Glomerular endothelial cell (primary cell): ENCODE results near the gene BCAT1. TPM values are rescaled to one million over a fixed set of nuclear protein-coding genes. Genes with fewer than 3 reads are reported as not detected.
"Not testable (repeated sequence)": the region's sequence is repeated elsewhere in the genome, so short reads cannot be mapped to it uniquely, and the experiment has no call there.

Experiments
- DNase-seq: peaks from one replicate; pipeline ENCODE4 v3.0.0-alpha.2; 2011; ENCODE audit warnings: low read depth, low spot score; ENCODE audit errors: extremely low read depth
- total RNA-seq: library from RNA; depleted of rRNA; stranded (reverse); fragments of >200 nt; gene quantifications from 2 replicates; pipeline ENCODE4 v1.2.3, GENCODE V29; 2015

The BCAT1 gene
- total RNA-seq, 1 donor from 2014 or later = 117 TPM

DNA sequence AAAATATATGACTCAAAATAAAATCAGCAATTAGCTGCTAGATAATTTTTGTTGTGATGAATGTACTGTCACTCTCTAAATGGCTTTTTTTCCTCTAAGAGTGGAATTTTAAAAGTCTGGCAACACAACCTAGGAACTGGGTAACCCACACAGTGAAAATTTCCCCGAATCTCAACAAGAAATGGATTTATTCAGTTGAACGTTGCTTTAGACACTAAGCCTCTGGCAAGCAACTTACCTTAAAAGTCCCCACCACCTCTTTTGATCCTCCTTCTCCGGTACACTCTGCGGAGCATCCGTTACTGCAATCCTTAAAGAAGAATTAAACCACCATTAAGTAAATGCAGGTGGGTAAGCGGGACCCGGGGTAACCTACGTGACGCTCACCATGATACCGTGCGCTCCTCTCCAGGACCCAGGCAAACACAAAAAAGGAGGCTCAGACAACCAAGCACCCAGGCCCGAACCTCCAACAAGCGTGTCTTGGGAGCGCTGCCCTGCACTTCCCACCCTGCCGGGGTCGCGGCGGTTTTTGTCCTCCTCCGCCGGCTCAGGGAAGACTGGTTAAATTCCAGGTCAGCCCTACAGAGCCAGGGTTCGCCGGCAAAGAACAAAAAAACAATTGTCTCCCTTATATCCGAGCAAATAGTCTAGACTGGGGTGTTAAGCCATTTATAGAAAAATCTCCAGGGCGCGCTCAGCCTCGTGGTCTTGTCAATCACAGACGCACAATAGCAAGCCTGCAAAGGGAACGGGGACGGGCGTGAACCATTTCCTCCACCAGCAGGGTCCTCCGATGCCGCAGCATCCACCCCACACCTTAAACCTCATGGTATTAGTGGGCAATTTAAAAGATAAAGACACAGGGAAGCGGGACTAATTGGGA lies 47.1 kb downstream of the BCAT1 start:
- DNase-seq = no peak

GRCh38 chr12:24900196-24900595 lies 48.7 kb downstream of the BCAT1 start:
- no peak for DNase-seq

DNA sequence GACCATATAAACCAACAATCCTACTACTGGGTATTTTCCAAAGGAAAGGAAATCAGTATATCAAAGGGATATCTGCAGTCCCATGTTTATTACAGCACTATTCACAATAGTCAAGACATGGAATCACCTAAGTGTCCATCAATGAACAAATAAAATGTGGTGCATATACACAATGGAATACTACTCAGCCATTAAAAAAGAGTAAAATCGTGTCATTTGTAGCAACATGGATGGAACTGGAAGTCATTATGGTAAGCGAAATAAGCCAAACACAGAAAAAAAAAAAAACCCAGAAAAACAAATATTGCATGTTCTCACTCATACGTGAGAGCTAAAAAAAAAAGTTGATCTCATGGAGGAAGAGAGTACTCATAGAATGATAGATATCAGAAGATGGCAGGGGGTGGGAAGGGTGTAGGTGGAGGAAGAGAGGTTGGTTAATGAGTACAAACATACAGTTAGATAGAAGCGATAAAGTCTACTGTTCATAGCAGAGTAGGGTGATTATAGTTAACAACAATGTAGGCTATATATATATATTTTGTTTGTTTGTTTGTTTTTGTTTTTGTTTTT lies 49.3 kb downstream of the BCAT1 start:
- no peak for DNase-seq

DNA sequence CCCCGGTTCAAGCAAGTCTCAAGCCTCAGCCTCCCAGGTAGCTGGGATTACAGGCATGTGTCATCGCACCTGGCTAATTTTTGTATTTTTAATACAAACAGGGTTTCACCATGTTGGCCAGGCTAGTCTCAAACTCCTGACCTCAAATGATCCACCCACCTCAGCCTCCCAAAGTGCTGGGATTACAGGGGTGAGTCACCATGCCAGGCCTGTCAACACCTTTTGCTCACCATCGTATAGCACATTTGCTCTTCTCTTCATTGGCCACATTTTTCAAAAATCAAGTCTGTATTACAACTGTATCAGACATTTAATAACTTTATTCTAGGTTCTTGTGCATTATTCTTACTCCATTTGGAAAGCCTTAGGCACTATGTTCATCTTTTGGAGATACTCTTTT lies 50.3 kb downstream of the BCAT1 start:
- no peak for DNase-seq

DNA sequence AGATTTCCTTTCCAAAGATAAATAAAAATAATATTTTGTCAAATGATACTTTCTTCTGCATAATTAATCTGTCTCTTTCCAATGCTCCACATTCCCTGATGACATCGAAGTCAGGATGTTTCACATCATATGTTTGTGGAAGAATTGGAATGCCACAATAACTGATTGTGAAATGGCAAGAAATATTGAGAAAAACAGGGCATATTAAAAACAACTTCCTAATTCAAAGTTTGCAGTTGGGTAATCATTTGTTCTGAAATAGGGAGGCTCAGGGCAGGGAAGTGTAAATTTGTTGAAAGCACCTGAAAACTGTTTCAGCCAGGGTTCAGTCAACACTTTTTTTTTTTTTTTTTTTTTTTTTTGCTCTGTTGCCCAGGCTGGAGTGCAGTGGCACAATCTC lies 50.7 kb downstream of the BCAT1 start:
- no peak for DNase-seq

DNA sequence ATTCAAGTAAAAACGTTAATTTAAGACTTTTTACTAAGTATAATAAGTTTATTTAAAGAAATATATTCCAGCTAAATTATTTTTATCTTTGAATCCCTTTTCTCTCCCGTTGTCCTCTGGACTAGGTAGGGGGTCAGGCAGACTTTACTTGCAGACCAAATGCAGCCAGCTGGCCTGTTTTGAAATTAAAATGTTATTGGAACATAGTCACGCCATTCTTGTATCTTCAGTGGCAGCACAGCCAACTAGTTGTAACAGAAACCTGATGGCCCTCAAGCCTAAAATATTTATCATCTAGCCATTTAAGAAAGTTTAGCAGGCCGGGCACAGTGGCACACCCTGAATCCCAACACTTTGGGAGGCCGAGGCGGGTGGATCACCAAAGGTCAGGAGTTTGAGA lies 52.7 kb downstream of the BCAT1 start:
- DNase-seq = no peak

GRCh38 chr12:24895612-24896011 lies 53.3 kb downstream of the BCAT1 start:
- no peak for DNase-seq

GRCh38 chr12:24894879-24895278 lies 54.0 kb downstream of the BCAT1 start:
- DNase-seq = no peak

DNA sequence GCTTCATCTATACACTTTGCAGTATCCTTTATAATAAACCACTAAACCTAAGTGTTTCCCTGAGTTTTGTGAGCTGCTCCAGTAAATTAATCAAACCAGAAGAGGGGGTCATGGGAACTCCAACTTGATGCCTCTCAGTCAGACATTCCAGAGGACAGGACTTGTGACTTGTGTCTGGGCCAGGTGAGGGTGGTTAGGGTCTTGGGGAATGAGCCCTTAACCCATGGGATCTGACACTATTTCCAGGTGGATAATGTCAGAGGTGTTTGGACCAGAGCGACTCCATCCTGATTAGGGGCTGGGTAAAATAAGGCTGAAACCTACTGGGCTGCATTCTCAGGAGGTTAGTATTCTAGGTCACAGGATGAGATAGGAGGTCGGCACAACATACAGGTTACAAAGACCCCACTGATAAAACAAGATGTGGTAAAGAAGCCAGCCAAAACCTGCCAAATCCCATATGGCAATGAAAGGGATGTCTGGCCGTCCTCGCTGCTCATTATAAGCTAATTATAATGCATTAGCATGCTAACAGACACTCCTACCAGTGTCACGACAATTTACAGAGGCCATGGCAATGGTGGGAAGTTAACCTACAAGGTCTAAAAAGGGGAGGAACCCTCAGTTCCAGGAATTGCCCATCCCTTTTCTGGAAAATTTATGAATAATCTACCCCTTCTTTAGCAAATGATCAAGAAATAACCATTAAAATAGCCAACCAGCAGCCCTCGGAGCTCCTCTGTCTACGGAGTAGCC lies 58.7 kb downstream of the BCAT1 start:
- DNase-seq = no peak

- DNase-seq = no peak
Measured at GRCh38 chr12:24889411-24889810, 59.5 kb downstream of the BCAT1 start.

GRCh38 chr12:24888813-24889212 lies 60.1 kb downstream of the BCAT1 start:
- DNase-seq = no peak

- no peak for DNase-seq
Measured at GRCh38 chr12:24884911-24885310, 64.0 kb downstream of the BCAT1 start.

- DNase-seq = no peak
Measured at GRCh38 chr12:24881724-24882371, 67.1 kb downstream of the BCAT1 start.

DNA sequence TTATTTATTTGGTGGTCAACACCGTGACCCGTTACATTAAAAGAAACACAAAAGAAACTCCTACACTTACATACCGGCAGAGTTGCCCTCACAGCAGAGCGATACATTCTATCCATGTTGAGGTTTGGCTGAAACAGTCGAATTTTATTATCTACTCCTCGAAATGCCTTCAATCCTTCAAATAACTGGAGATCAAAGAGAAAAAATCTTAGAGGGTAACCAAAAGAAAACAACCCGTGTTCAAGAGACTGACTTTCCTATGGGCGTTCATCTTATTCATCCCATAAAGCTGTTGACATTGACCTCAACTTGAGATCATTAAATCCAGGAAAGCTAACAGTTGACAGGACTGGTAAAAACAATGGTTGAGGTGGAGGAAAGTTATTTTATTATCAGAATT lies 67.7 kb downstream of the BCAT1 start:
- no peak for DNase-seq

DNA sequence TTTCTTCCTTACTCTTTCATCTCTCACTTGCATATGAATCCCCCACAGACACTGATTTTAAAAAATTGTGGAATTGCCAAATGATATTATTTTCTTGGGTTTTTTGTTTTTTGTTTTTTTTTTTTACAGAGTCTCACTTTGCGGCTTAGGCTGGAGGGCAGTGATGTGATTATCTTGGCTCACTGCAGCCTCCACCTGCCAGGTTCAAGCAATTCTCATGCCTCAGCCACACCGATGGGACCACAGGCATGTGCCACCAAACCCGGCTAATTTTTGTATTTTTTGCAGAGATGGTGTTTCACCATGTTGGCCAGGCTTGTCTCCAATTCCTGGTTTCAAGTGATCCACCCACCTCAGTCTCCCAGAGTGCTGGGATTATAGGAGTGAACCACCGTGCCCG lies 68.2 kb downstream of the BCAT1 start:
- no peak for DNase-seq

- DNase-seq = no peak
Measured at GRCh38 chr12:24879644-24880043, 69.3 kb downstream of the BCAT1 start.

DNA sequence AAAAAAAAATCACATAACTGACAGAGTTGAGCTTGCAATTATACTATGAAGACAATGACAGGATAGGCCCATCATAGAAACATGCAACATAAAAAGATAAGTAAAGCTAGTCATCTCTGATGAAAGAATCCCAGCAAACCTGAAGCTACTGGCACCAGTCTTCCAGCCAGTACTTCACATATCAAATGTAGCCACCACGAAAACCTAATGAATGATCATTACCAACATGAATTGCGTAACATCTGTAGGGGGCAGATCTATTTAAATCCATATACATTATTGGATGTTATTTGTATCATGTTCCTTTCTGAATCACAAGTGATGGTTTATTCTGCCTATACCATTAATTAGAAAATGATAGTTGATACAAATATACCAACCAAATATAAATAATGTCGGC lies 73.9 kb downstream of the BCAT1 start:
- no peak for DNase-seq

GRCh38 chr12:24872211-24872610 lies 76.7 kb downstream of the BCAT1 start:
- no peak for DNase-seq

GRCh38 chr12:24866139-24866538 lies 82.8 kb downstream of the BCAT1 start:
- not testable (repeated sequence) for DNase-seq

DNA sequence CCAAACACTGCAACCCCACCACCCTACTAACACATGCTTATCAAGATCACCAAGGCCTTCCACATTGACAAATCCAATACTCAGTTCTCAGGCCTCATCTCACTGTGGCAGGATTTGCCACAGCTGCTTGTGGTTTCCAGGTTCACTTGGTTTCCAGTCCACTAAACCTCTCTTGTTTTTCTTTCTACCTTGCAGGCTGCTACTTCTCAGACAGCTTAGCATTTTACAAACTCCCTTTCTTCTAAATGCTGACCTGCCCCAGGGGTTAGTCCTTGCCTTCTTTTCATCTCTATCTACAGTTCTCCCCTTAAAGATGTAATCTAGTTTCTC lies 84.1 kb downstream of the BCAT1 start:
- no peak for DNase-seq

DNA sequence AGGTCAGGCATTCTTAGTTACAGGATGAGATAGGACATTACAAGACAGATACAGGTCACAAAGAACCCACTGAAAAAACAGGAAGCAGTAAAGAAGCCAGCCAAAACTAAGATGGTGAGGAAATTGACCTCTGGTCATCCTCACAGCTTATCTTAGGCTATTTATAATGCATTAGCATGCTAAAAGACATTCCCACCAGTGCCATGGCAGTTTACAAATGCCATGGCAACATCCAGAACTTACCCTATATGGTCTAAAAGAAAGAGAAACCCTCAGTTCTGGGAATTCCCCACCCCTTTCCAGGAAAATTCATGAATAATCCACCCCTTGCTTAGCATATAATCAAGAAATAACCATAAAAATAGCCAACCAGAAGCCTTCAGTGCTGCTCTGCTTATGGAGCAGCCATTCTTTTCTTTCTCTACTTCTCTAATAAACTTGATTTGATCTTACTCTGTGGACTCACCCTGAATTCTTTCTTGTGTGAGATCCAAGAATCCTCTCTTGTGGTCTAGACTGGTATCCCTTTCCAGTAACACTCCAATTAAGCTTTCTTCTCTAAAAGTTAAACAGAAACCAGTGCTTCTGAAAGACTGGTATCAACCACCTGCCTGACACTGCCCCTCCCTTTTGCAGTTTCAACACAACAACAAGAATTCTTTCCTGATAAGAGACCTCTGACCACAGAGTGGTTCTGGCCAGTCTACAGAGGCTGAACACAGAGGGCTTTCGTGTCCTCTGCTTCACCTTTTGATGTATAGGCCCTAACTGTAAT lies 86.9 kb downstream of the BCAT1 start:
- DNase-seq = no peak
